WTC11 (cell line): ENCODE data around the gene FHIT. TPM values are rescaled to one million over a fixed set of nuclear protein-coding genes. Genes with fewer than 3 reads are reported as not detected.

Source experiments
- ATAC-seq: fragments of 200-7000 bp; cut with Tn5 transposase; 2 replicates; pipeline ENCODE4 v1.10.0; 2021; ENCODE audit warnings: mild to moderate bottlenecking, moderate library complexity
- CTCF ChIA-PET: fragments of 300-600 bp; sonication (Branson Sonifier 250); formaldehyde crosslinking; loops from one replicate; lab custom pipeline; 2021; ENCODE audit warnings: antibody characterized with exemption; lab: Charles Lee
- POLR2A ChIA-PET: fragments of 350-600 bp; sonication (Branson Sonifier 250); formaldehyde crosslinking; loops from one replicate; lab custom pipeline; 2021; ENCODE audit warnings: antibody characterized with exemption; lab: Charles Lee
- DNase-seq: peaks from one replicate; pipeline ENCODE4 v3.0.0; 2021; ENCODE audit warnings: low spot score
- H3K27ac Mint-ChIP-seq: 2 replicates; pipeline ENCODE4 v1.8.0; 2021; ENCODE audit warnings: mixed read lengths
- H3K27me3 Mint-ChIP-seq: 2 replicates; pipeline ENCODE4 v1.8.0; 2021; ENCODE audit warnings: low read depth, mild to moderate bottlenecking, moderate library complexity, mixed read lengths
- H3K36me3 Mint-ChIP-seq: 2 replicates; pipeline ENCODE4 v1.8.0; 2021; ENCODE audit warnings: mixed read lengths
- H3K4me1 Mint-ChIP-seq: 2 replicates; pipeline ENCODE4 v1.8.0; 2022; ENCODE audit warnings: mixed read lengths
- H3K4me3 Mint-ChIP-seq: 2 replicates; pipeline ENCODE4 v1.8.0; 2021; ENCODE audit warnings: mild to moderate bottlenecking, moderate library complexity, mixed read lengths
- H3K9me3 Mint-ChIP-seq: 2 replicates; pipeline ENCODE4 v1.8.0; 2021; ENCODE audit warnings: mixed read lengths
- CBFB ChIP-seq: sonication (generic); formaldehyde crosslinking; IDR thresholded peaks from 2 replicates; pipeline ENCODE4 v1.8.1; 2022; ENCODE audit warnings: mild to moderate bottlenecking, low read depth, missing genetic modification reagents
- CREB1 ChIP-seq: sonication (generic); formaldehyde crosslinking; IDR thresholded peaks from 2 replicates; pipeline ENCODE4 v1.8.0; 2023; ENCODE audit warnings: mild to moderate bottlenecking, missing genetic modification reagents
- CREM ChIP-seq: sonication (generic); formaldehyde crosslinking; IDR thresholded peaks from 2 replicates; pipeline ENCODE4 v1.8.1; 2022; ENCODE audit warnings: mild to moderate bottlenecking, missing genetic modification reagents, moderate library complexity
- ELF4 ChIP-seq: sonication (generic); formaldehyde crosslinking; IDR thresholded peaks from 2 replicates; pipeline ENCODE4 v1.8.1; 2022; ENCODE audit warnings: low read depth, mild to moderate bottlenecking, moderate library complexity, missing genetic modification reagents
- GRHL2 ChIP-seq: fragments of 250-450 bp; sonication (Bioruptor Pico); IDR thresholded peaks from 2 replicates; pipeline ENCODE4 v1.8.0; 2022; ENCODE audit warnings: mild to moderate bottlenecking, moderate library complexity; ENCODE audit not compliant: insufficient replicate concordance, severe bottlenecking
- JAZF1 ChIP-seq: fragments of 250-450 bp; sonication (Bioruptor Pico); IDR thresholded peaks from 2 replicates; pipeline ENCODE4 v1.9.0; 2021; ENCODE audit warnings: moderate library complexity, mild to moderate bottlenecking, inconsistent platforms
- KAT7 ChIP-seq: sonication (generic); formaldehyde crosslinking; IDR thresholded peaks from 2 replicates; pipeline ENCODE4 v1.8.1; 2023; ENCODE audit warnings: missing genetic modification reagents, mild to moderate bottlenecking, borderline replicate concordance
- MYBL2 ChIP-seq: sonication (generic); formaldehyde crosslinking; IDR thresholded peaks from 2 replicates; pipeline ENCODE4 v1.8.1; 2023; ENCODE audit warnings: mild to moderate bottlenecking, moderate library complexity, missing genetic modification reagents
- OVOL2 ChIP-seq: fragments of 250-450 bp; sonication (Bioruptor Pico); IDR thresholded peaks from 2 replicates; pipeline ENCODE4 v1.9.0; 2021; ENCODE audit warnings: mild to moderate bottlenecking, borderline replicate concordance
- RELA ChIP-seq: sonication (generic); formaldehyde crosslinking; IDR thresholded peaks from 2 replicates; pipeline ENCODE4 v1.8.1; 2022; ENCODE audit warnings: missing genetic modification reagents, mild to moderate bottlenecking, borderline replicate concordance
- SMAD4 ChIP-seq: sonication (generic); formaldehyde crosslinking; IDR thresholded peaks from 2 replicates; pipeline ENCODE4 v1.8.0; 2022; ENCODE audit warnings: mild to moderate bottlenecking, missing genetic modification reagents
- TEAD1 ChIP-seq: sonication (generic); formaldehyde crosslinking; IDR thresholded peaks from 2 replicates; pipeline ENCODE4 v1.8.0; 2022; ENCODE audit warnings: mild to moderate bottlenecking, missing genetic modification reagents
- ZNF219 ChIP-seq: sonication (generic); formaldehyde crosslinking; IDR thresholded peaks from 2 replicates; pipeline ENCODE4 v1.8.0; 2023; ENCODE audit warnings: missing genetic modification reagents, mild to moderate bottlenecking, borderline replicate concordance
- ZNF423 ChIP-seq: fragments of 250-450 bp; sonication (Bioruptor Pico); IDR thresholded peaks from 2 replicates; pipeline ENCODE4 v2.1.2; 2022; ENCODE audit warnings: mild to moderate bottlenecking, moderate library complexity
- total RNA-seq: library from RNA; stranded (reverse); gene quantifications from 3 replicates; pipeline ENCODE4 v1.2.3, GENCODE V29; 2021
- TF ChIP-seq, protein P1 (sequence below): fragments of 250-450 bp; sonication (Bioruptor Pico); IDR thresholded peaks from 2 replicates; pipeline ENCODE4 v1.8.0; 2021; ENCODE audit warnings: mild to moderate bottlenecking
- TF ChIP-seq, protein P2 (sequence below): sonication (generic); formaldehyde crosslinking; IDR thresholded peaks from 2 replicates; pipeline ENCODE4 v1.8.1; 2022; ENCODE audit warnings: low read depth, missing genetic modification reagents, borderline replicate concordance
- TF ChIP-seq, protein P3 (sequence below): sonication (generic); formaldehyde crosslinking; IDR thresholded peaks from 2 replicates; pipeline ENCODE4 v1.8.0; 2022; ENCODE audit warnings: mild to moderate bottlenecking, missing genetic modification reagents
- TF ChIP-seq, protein P4 (sequence below): sonication (generic); formaldehyde crosslinking; IDR thresholded peaks from 2 replicates; pipeline ENCODE4 v1.8.1; 2022; ENCODE audit warnings: mild to moderate bottlenecking, moderate library complexity, missing genetic modification reagents
- TF ChIP-seq, protein P5 (sequence below): fragments of 200-600 bp; IDR thresholded peaks from 2 replicates; pipeline ENCODE4 v1.8.0; 2022; ENCODE audit warnings: antibody characterized with exemption

Gene FHIT
- total RNA-seq, 1 experiment from 2014 or later = 2.6 TPM

DNA sequence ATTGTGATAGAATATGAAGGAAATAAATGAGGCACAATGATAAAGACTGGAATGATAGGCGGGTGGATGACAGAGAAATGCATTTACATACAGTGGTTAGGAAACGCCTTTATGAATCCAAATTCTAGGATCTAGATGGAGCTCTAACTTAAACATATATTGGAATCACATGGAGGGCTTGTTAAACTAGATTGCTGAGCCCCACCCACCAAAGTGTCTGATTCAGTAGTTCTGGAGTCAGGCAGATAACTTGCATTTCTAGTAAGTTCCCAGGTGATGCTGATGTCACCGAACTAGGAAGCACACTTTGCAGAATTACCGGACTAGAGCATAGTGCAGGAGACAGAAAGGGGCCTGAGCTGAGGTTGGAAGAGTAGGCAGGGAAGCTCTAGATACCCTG is 837.2 kb downstream of the FHIT start:
- POLR2A ChIA-PET = no interaction called here
- DNase-seq (no peak), ATAC-seq (no peak)
- Mint-ChIP-seq H3K27ac (no peak overlapping the region), H3K4me3 (no peak overlapping the region), H3K9me3 (peaks cover 5% of the 10 kb centered on the region; the same call in 1 of the 2 replicates), H3K27me3 (no peaks in the 10 kb centered on the region), H3K36me3 (no peaks in the 10 kb centered on the region), H3K4me1 (peaks cover 33% of the 10 kb centered on the region)
- CTCF ChIA-PET = interaction anchor here (1.7 kb wide), 1 partner anchor 17 kb away, joined by 7 read pairs; no protein-coding TSS in a partner anchor
- TF ChIP-seq, protein P1, sequence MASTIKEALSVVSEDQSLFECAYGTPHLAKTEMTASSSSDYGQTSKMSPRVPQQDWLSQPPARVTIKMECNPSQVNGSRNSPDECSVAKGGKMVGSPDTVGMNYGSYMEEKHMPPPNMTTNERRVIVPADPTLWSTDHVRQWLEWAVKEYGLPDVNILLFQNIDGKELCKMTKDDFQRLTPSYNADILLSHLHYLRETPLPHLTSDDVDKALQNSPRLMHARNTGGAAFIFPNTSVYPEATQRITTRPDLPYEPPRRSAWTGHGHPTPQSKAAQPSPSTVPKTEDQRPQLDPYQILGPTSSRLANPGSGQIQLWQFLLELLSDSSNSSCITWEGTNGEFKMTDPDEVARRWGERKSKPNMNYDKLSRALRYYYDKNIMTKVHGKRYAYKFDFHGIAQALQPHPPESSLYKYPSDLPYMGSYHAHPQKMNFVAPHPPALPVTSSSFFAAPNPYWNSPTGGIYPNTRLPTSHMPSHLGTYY = no peak
- TF ChIP-seq CREB1 (CRISPR knock-in tag) (no peak), SMAD4 (CRISPR knock-in tag) (no peak), OVOL2 (CRISPR knock-in tag) (no peak), ZNF423 (CRISPR knock-in tag) (no peak), RELA (CRISPR knock-in tag) (no peak), MYBL2 (CRISPR knock-in tag) (no peak), CREM (CRISPR knock-in tag) (no peak), GRHL2 (CRISPR knock-in tag) (no peak), ELF4 (CRISPR knock-in tag) (no peak), JAZF1 (no peak)
- TF ChIP-seq, protein P2, sequence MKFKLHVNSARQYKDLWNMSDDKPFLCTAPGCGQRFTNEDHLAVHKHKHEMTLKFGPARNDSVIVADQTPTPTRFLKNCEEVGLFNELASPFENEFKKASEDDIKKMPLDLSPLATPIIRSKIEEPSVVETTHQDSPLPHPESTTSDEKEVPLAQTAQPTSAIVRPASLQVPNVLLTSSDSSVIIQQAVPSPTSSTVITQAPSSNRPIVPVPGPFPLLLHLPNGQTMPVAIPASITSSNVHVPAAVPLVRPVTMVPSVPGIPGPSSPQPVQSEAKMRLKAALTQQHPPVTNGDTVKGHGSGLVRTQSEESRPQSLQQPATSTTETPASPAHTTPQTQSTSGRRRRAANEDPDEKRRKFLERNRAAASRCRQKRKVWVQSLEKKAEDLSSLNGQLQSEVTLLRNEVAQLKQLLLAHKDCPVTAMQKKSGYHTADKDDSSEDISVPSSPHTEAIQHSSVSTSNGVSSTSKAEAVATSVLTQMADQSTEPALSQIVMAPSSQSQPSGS (CRISPR knock-in tag) = no peak
- TF ChIP-seq, protein P3, sequence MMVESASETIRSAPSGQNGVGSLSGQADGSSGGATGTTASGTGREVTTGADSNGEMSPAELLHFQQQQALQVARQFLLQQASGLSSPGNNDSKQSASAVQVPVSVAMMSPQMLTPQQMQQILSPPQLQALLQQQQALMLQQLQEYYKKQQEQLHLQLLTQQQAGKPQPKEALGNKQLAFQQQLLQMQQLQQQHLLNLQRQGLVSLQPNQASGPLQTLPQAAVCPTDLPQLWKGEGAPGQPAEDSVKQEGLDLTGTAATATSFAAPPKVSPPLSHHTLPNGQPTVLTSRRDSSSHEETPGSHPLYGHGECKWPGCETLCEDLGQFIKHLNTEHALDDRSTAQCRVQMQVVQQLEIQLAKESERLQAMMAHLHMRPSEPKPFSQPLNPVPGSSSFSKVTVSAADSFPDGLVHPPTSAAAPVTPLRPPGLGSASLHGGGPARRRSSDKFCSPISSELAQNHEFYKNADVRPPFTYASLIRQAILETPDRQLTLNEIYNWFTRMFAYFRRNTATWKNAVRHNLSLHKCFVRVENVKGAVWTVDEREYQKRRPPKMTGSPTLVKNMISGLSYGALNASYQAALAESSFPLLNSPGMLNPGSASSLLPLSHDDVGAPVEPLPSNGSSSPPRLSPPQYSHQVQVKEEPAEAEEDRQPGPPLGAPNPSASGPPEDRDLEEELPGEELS (CRISPR knock-in tag) = no peak
- TF ChIP-seq, protein P4, sequence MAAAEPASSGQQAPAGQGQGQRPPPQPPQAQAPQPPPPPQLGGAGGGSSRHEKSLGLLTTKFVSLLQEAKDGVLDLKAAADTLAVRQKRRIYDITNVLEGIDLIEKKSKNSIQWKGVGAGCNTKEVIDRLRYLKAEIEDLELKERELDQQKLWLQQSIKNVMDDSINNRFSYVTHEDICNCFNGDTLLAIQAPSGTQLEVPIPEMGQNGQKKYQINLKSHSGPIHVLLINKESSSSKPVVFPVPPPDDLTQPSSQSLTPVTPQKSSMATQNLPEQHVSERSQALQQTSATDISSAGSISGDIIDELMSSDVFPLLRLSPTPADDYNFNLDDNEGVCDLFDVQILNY (CRISPR knock-in tag) = no peak

DNA sequence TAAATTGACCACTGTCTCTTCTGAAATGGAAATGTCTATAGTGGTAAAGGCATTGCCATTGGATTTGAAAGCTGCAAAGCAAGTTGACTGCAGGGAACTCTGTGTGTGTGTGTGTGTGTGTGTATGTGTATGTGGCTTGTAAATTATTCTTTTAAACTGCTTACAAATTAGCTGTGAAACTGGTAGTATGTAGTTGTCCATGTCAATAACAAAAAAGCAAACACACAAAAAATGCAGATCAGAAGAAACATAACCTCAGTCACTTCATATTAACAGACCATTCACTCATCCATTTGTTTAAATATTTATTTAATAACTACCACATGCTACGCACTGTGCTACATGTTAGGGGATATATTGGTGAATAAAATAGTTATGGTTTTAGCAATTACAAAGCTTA is 837.7 kb downstream of the FHIT start:
- peaks cover 35% of the 10 kb centered on the region for H3K4me1 Mint-ChIP-seq
- no peaks in the 10 kb centered on the region for H3K27me3 Mint-ChIP-seq
- TF ChIP-seq TEAD1 (CRISPR knock-in tag) = no peak
- TF ChIP-seq KAT7 (CRISPR knock-in tag) = no peak
- TF ChIP-seq, protein P5, sequence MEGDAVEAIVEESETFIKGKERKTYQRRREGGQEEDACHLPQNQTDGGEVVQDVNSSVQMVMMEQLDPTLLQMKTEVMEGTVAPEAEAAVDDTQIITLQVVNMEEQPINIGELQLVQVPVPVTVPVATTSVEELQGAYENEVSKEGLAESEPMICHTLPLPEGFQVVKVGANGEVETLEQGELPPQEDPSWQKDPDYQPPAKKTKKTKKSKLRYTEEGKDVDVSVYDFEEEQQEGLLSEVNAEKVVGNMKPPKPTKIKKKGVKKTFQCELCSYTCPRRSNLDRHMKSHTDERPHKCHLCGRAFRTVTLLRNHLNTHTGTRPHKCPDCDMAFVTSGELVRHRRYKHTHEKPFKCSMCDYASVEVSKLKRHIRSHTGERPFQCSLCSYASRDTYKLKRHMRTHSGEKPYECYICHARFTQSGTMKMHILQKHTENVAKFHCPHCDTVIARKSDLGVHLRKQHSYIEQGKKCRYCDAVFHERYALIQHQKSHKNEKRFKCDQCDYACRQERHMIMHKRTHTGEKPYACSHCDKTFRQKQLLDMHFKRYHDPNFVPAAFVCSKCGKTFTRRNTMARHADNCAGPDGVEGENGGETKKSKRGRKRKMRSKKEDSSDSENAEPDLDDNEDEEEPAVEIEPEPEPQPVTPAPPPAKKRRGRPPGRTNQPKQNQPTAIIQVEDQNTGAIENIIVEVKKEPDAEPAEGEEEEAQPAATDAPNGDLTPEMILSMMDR = no peak
- TF ChIP-seq, protein P1 = no peak
- TF ChIP-seq ZNF219 (CRISPR knock-in tag) = no peak
- TF ChIP-seq CBFB (CRISPR knock-in tag) = no peak
- H3K36me3 Mint-ChIP-seq = no peaks in the 10 kb centered on the region
- ATAC-seq (no peak), DNase-seq (no peak)
- ChIA-PET CTCF (interaction anchor here (1.7 kb wide), 1 partner anchor 18 kb away, joined by 7 read pairs; no protein-coding TSS in a partner anchor), POLR2A (no interaction called here)
- H3K4me3 Mint-ChIP-seq = no peak overlapping the region
- H3K9me3 Mint-ChIP-seq = peaks cover 5% of the 10 kb centered on the region; the same call in 1 of the 2 replicates
- H3K27ac Mint-ChIP-seq = no peak overlapping the region
